Fibroblast of pulmonary artery (primary cell): ENCODE data around the gene RGS6.

Experiments
- DNase-seq: peaks from one replicate; pipeline ENCODE4 v3.0.0-alpha.2; 2010; ENCODE audit warnings: low read depth
- H3K4me3 ChIP-seq: replicated peaks from 2 replicates; pipeline ENCODE4 v1.5.1; 2011; ENCODE audit warnings: low read depth, mild to moderate bottlenecking, control low read depth, low read length, moderate library complexity
- TF ChIP-seq, protein P1 (sequence below): IDR thresholded peaks from 2 replicates; pipeline ENCODE4 v1.5.1; 2011; ENCODE audit warnings: mild to moderate bottlenecking, control low read depth, low read length, inconsistent platforms; ENCODE audit errors: missing control alignments

RGS6 gene

DNA sequence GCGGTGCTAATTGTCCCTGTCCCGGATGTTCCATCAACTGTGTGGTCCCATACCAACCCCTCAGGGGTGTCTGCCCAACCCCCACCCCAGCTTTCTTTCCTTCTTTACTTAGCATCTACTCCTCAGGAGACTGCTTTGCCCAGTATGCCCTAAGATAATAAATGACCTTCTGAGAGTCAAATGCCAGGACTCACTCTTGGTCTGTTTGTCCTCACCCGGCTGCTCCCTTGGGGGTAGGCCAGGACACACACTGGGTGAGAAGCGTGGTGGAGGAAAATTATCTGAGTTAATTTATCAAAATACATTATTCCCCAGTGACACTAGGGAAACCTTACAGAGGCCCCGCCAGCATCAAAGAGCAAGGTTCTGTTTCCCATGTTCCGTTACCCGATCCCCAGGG lies 457.0 kb downstream of the RGS6 start:
- no peak overlapping the region for H3K4me3 ChIP-seq
- no peak for DNase-seq
- TF ChIP-seq, protein P1, sequence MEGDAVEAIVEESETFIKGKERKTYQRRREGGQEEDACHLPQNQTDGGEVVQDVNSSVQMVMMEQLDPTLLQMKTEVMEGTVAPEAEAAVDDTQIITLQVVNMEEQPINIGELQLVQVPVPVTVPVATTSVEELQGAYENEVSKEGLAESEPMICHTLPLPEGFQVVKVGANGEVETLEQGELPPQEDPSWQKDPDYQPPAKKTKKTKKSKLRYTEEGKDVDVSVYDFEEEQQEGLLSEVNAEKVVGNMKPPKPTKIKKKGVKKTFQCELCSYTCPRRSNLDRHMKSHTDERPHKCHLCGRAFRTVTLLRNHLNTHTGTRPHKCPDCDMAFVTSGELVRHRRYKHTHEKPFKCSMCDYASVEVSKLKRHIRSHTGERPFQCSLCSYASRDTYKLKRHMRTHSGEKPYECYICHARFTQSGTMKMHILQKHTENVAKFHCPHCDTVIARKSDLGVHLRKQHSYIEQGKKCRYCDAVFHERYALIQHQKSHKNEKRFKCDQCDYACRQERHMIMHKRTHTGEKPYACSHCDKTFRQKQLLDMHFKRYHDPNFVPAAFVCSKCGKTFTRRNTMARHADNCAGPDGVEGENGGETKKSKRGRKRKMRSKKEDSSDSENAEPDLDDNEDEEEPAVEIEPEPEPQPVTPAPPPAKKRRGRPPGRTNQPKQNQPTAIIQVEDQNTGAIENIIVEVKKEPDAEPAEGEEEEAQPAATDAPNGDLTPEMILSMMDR, result no peak

DNA sequence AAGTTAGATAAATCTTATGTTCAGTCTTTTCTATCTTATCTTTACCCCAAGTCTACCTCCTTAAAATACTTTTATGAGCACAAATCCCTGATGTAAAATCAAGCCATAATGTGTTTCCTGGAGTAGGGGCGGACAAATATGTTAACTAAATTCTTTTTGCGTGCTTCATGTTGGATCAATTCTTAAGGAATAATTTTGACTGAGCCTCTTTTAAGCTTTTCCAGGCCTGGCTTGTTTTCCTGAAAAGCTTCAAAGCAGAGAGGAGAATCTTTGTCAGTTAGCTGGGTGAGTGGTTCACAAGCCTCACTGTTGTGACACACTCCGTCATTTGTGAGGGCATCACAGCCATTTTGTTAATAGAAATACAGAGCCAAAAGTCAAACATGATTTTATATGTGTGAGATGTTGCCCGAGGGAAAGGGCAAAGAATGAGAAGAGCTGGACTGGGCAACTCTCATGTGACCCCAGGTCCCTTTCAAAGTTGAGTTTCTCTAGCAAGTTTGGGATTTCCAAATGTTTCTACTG lies 468.9 kb downstream of the RGS6 start:
- H3K4me3 ChIP-seq, result no peak overlapping the region
- TF ChIP-seq, protein P1, result no peak
- DNase-seq, result no peak

DNA sequence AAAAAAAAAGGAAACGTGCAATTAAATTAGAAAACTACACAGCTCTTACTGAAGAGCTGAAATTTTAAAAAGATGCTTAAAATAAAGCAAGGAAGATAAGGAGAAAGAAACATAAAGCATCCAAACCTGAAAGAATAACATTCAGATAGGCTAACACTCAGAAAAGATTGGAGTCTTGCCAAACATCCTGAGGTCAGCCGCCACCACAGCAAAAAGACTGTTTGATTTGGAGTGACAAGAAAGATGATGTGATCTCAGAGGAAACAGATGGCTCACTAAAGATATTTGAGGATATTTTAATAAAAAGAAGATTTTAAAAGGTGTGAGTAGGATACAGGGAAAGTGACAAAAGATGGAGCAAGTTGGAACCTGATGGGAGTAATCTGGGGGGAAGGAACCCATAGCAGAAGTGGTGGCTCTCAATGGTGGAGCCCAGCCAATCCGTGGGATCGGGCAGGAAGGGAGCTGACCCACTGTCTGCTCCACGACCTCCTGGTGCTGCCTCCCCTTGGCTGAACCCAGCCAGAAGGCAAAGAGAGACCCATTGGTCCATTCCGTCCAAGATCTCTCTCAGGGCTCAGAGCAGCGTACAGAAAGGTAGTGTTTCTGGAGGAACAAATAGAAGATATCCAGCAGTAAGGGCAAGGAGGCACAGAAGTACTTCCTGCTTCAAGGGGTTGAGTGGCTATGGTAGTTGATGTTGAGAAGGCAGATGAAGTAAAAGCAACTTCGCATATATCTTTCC lies 469.6 kb downstream of the RGS6 start:
- TF ChIP-seq, protein P1, result no peak
- DNase-seq, result no peak
- H3K4me3 ChIP-seq, result no peak overlapping the region

DNA sequence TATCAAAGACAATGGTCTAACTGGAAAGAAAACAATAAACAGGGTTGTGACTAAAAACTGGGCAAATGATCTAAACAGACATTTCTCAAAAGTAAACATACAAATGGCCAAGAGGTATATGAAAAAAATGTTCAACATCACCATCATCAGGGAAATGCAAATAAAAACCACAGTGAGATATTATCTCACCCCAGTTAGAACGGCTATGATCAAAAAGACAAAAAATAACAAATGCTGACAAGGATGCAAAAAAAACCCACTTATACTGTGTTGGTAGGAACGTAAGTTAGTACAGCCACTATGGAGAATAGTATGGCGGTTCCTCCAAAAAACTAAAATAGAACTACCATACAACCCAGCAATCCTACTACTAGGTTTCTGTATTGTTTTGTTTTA lies 470.1 kb downstream of the RGS6 start:
- no peak for DNase-seq
- H3K4me3 ChIP-seq, result no peak overlapping the region
- TF ChIP-seq, protein P1, result no peak

DNA sequence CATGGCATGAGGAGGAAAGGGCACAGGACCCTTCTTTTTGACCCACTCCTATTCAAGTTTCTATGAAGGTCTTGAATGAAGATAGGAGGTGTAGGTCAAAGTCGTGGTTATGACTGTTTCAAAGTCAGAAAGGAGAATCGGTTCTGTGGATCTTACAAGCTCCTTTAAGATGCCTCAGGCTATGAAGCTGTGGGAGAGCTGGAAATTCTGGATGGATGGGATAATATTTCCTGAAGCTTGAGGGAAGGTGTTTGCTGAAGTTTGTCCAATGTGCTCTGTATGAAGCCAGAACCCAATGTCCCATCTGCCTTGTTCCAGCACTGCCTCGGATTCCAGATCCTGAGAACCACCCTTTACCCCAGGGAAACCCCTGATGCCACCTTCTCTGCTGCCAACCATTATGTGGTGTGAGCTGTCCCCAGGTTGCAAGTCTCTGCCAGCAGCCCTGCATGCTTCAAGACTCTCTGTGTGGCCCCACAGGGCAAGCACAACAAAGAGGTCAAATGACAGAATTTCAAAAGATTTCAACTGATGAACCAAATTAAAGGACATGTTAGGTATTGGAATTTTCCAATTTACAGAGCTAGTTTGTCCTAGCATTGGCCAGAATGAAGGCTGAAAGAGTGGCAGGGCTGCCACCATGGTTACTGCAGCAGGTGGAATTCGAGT lies 472.0 kb downstream of the RGS6 start:
- no peak for DNase-seq
- TF ChIP-seq, protein P1, result no peak

DNA sequence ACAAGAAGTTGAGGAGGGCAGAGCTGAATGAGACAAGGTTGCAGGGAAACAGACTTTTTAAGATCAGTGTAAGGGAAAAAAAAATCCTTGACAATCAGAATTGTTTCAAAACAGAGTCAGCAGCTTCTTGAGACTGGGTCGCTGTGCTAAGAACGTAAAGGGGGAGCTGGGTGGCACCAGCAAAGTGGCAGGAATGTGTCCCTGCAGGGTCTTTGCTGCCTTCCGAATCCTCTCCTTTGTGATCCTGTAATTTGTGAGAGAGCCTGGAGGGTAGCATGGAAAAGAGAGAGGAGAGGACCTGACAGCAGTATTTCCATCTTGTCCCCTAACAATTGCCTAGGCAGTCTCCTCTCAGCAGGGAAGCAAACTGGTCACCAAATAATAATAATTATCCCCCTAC lies 472.8 kb downstream of the RGS6 start:
- TF ChIP-seq, protein P1, result no peak
- H3K4me3 ChIP-seq, result no peak overlapping the region
- no peak for DNase-seq

More for the DNA sequence above, 472.0 kb downstream of the RGS6 start:
- no peak overlapping the region for H3K4me3 ChIP-seq
